ENCODE measurements around the gene NLRP9. TPM values are rescaled to one million over a fixed set of nuclear protein-coding genes. Genes with fewer than 3 reads are reported as not detected.

Gene NLRP9
- total and polyA plus RNA-seq, 2 of the 4 experiments (the other 2 are of a cell fraction), result not detected

DNA sequence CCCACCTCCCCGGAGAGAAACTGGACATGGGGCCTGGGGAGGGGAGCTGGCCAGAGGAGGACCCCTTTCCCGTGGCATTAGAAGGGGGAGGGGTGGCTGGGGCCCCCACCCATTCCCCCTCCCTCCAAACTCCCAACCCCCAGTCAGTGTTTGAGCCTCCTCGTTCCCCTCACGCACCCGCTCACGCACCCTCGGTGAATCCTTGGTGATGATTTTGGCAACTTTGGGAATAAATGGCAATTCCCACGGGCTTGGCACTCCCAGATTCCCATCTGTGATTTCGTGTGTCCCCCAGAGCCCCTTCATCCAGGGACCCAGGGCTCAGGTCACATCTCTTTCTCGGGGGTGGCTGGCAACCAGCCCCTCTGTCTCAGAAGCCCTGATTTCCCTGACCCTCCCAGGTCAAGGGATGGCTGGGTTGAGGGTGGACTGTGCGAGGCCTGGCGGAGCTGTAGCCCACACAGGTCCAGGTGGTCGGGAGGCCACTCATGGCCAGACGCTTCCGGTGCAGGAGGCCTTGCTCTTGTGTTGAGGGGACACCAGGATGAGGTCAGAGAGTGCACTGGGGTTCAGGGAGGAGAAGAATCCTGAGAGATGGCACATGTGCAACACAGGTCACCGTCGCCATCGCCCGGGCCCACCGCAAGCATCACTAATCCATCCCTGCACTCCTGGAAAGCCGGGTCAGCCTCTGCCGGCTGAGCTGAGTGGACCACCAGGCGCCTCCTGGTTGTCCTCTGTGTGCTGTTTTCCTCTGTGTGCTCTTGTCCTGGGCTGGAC lies 42.5 kb downstream of the NLRP9 start:
- TF ChIP-seq, protein P1, sequence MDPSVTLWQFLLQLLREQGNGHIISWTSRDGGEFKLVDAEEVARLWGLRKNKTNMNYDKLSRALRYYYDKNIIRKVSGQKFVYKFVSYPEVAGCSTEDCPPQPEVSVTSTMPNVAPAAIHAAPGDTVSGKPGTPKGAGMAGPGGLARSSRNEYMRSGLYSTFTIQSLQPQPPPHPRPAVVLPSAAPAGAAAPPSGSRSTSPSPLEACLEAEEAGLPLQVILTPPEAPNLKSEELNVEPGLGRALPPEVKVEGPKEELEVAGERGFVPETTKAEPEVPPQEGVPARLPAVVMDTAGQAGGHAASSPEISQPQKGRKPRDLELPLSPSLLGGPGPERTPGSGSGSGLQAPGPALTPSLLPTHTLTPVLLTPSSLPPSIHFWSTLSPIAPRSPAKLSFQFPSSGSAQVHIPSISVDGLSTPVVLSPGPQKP (IDR thresholded peaks at IDR 0.05; ENCODE audit: borderline replicate concordance, low read depth, low read length), result no peak
- TF ChIP-seq POLR2A (IDR thresholded peaks at IDR 0.05; ENCODE audit: low read depth, low read length) (no peak), CHD1 (IDR thresholded peaks at IDR 0.05; ENCODE audit: low read depth, low read length) (no peak), SMC3 (IDR thresholded peaks at IDR 0.05; ENCODE audit: low read depth, low read length) (no peak), RAD21 (IDR thresholded peaks at IDR 0.05; ENCODE audit: low read length) (no peak), MAFK (IDR thresholded peaks at IDR 0.05; ENCODE audit: low read depth, low read length) (no peak), MAZ (IDR thresholded peaks at IDR 0.05; ENCODE audit: borderline replicate concordance, low read depth, low read length) (no peak)
- intact Hi-C loops (cut with micrococcal nuclease), result no loop called here
- H2BK20ac ChIP-seq (ENCODE audit: low read depth, low read length), result no peak overlapping the region
- H3K79me1 ChIP-seq (ENCODE audit: low read depth in 1 of 2, low read length in 2 of 2), result no peaks in the 10 kb centered on the region; a peak in 1 of 4 replicates
- no peak overlapping the region for H3K18ac ChIP-seq (ENCODE audit: low read depth, low read length)
- DNase-seq, result no peak
- no peak overlapping the region for H3K23ac ChIP-seq (ENCODE audit: low read depth, low read length)
- no peak overlapping the region for H4K91ac ChIP-seq (ENCODE audit: insufficient read depth, low read depth, low read length)
- H3K36me3 ChIP-seq (ENCODE audit: control insufficient read depth, insufficient read depth, low read length), result peaks cover 48% of the 10 kb centered on the region
- no peak overlapping the region for H3K14ac ChIP-seq (replicated peaks; ENCODE audit: low read depth, low read length)
- no peak overlapping the region for H3K27ac ChIP-seq (ENCODE audit: insufficient read depth, low read length)
- no peak overlapping the region for H2BK120ac ChIP-seq (ENCODE audit: low read depth, low read length)
- H2AFZ ChIP-seq (replicated peaks; ENCODE audit: low read length, poor library complexity), result no peak overlapping the region
- no peak overlapping the region for H3K4me2 ChIP-seq (ENCODE audit: low read depth, low read length)
- no peak overlapping the region for H3K56ac ChIP-seq (ENCODE audit: extremely low read depth, insufficient read depth, low read length)
- H3K9me1 ChIP-seq (ENCODE audit: insufficient read depth, low read length), result no peaks in the 10 kb centered on the region
- no peak for ATAC-seq (ENCODE audit: low read depth)
- H3K9me3 ChIP-seq (ENCODE audit: control insufficient read depth, insufficient read depth, low read length), result no peaks in the 10 kb centered on the region
- H2BK5ac ChIP-seq (ENCODE audit: low read depth, low read length, poor library complexity, severe bottlenecking), result no peak overlapping the region
- H3K27me3 ChIP-seq (ENCODE audit: control insufficient read depth, insufficient read depth, low read length), result no peaks in the 10 kb centered on the region
- H2BK15ac ChIP-seq (ENCODE audit: low read depth, low read length), result no peak overlapping the region
- dilution Hi-C loops (cut with HindIII; ENCODE audit: low sequenced_read_pairs, unreplicated experiment), result no loop called here
- no peak overlapping the region for H2AK9ac ChIP-seq (replicated peaks; ENCODE audit: low read depth, low read length, poor library complexity)
- H3K4me3 ChIP-seq (ENCODE audit: insufficient read depth, low read depth, low read length), result no peak overlapping the region
- H4K20me1 ChIP-seq (ENCODE audit: insufficient read depth, low read length), result no peaks in the 10 kb centered on the region; the same call in 1 of the 2 replicates
- WGBS, 2 experiments (ENCODE audit: extremely low coverage in 2 of 2, insufficient read length in 1 of 2), result 100% methylated on average over 1 of the region's 23 CpGs; no CpG with 5 or more reads in 1 of the 2 experiments
- H3K4me1 ChIP-seq (ENCODE audit: control insufficient read depth, insufficient read depth, low read length), result no peaks in the 10 kb centered on the region
- no peak overlapping the region for H4K8ac ChIP-seq (ENCODE audit: low read depth in 2 of 2, low read length in 2 of 2)
- in situ Hi-C loops (cut with MboI; ENCODE audit: low sequenced_read_pairs), result loop anchor here (25.0 kb wide), 1 partner anchor 442 kb away; the partner anchor contains the start of gene ZNF444
- TSS peak; percentile 60 for BruUV-seq (replicated peaks)
- CTCF ChIA-PET, result no interaction called here
- no peak overlapping the region for H4K5ac ChIP-seq (ENCODE audit: low read depth, low read length)
- H3K4ac ChIP-seq (ENCODE audit: low read depth, low read length), result no peak overlapping the region
- no peak overlapping the region for H3K9ac ChIP-seq (ENCODE audit: low read depth, low read length)
- POLR2A ChIA-PET (ENCODE audit: unreplicated experiment), result no interaction called here
- H2AK5ac ChIP-seq (ENCODE audit: low read depth, low read length), result no peak overlapping the region

Measured in IMR-90 (cell line).